WTC11 (cell line): Measurements from ENCODE around the gene PRAF2. TPM values are rescaled to one million over a fixed set of nuclear protein-coding genes. Genes with fewer than 3 reads are reported as not detected.

Experiments
- ATAC-seq: fragments of 200-7000 bp; cut with Tn5 transposase; 2 replicates; pipeline ENCODE4 v1.10.0; 2021; ENCODE audit warnings: mild to moderate bottlenecking, moderate library complexity
- CTCF ChIA-PET: fragments of 300-600 bp; sonication (Branson Sonifier 250); formaldehyde crosslinking; loops from one replicate; lab custom pipeline; 2021; ENCODE audit warnings: antibody characterized with exemption; lab: Charles Lee
- POLR2A ChIA-PET: fragments of 350-600 bp; sonication (Branson Sonifier 250); formaldehyde crosslinking; loops from one replicate; lab custom pipeline; 2021; ENCODE audit warnings: antibody characterized with exemption; lab: Charles Lee
- DNase-seq: peaks from one replicate; pipeline ENCODE4 v3.0.0; 2021; ENCODE audit warnings: low spot score
- H3K27ac Mint-ChIP-seq: 2 replicates; pipeline ENCODE4 v1.8.0; 2021; ENCODE audit warnings: mixed read lengths
- H3K27me3 Mint-ChIP-seq: 2 replicates; pipeline ENCODE4 v1.8.0; 2021; ENCODE audit warnings: low read depth, mild to moderate bottlenecking, moderate library complexity, mixed read lengths
- H3K36me3 Mint-ChIP-seq: 2 replicates; pipeline ENCODE4 v1.8.0; 2021; ENCODE audit warnings: mixed read lengths
- H3K4me1 Mint-ChIP-seq: 2 replicates; pipeline ENCODE4 v1.8.0; 2022; ENCODE audit warnings: mixed read lengths
- H3K4me3 Mint-ChIP-seq: 2 replicates; pipeline ENCODE4 v1.8.0; 2021; ENCODE audit warnings: mild to moderate bottlenecking, moderate library complexity, mixed read lengths
- H3K9me3 Mint-ChIP-seq: 2 replicates; pipeline ENCODE4 v1.8.0; 2021; ENCODE audit warnings: mixed read lengths
- ATF1 ChIP-seq: sonication (generic); formaldehyde crosslinking; IDR thresholded peaks from 2 replicates; pipeline ENCODE4 v1.8.1; 2023; ENCODE audit warnings: mild to moderate bottlenecking, moderate library complexity, missing genetic modification reagents
- ATF2 ChIP-seq: sonication (generic); formaldehyde crosslinking; IDR thresholded peaks from 2 replicates; pipeline ENCODE4 v1.8.1; 2022; ENCODE audit warnings: low read depth, missing genetic modification reagents, borderline replicate concordance
- CBFB ChIP-seq: sonication (generic); formaldehyde crosslinking; IDR thresholded peaks from 2 replicates; pipeline ENCODE4 v1.8.1; 2022; ENCODE audit warnings: mild to moderate bottlenecking, low read depth, missing genetic modification reagents
- FOXK1 ChIP-seq: sonication (generic); formaldehyde crosslinking; IDR thresholded peaks from 2 replicates; pipeline ENCODE4 v1.8.0; 2022; ENCODE audit warnings: mild to moderate bottlenecking, moderate library complexity, missing genetic modification reagents
- GABPB1 ChIP-seq: sonication (generic); formaldehyde crosslinking; IDR thresholded peaks from 2 replicates; pipeline ENCODE4 v1.8.1; 2023; ENCODE audit warnings: mild to moderate bottlenecking, missing genetic modification reagents
- HMGA2 ChIP-seq: fragments of 250-450 bp; sonication (Bioruptor Pico); IDR thresholded peaks from 2 replicates; pipeline ENCODE4 v1.4.0; 2021; ENCODE audit warnings: mild to moderate bottlenecking, moderate library complexity
- MAX ChIP-seq: sonication (generic); formaldehyde crosslinking; IDR thresholded peaks from 2 replicates; pipeline ENCODE4 v1.8.0; 2022; ENCODE audit warnings: mild to moderate bottlenecking, missing genetic modification reagents
- NFATC4 ChIP-seq: fragments of 250-450 bp; sonication (Bioruptor Pico); IDR thresholded peaks from 2 replicates; pipeline ENCODE4 v1.9.0; 2021; ENCODE audit warnings: mild to moderate bottlenecking
- NR2C2 ChIP-seq: sonication (generic); formaldehyde crosslinking; IDR thresholded peaks from 2 replicates; pipeline ENCODE4 v1.8.0; 2022; ENCODE audit warnings: mild to moderate bottlenecking, missing genetic modification reagents
- TEAD4 ChIP-seq: sonication (generic); formaldehyde crosslinking; IDR thresholded peaks from 2 replicates; pipeline ENCODE4 v1.8.0; 2022; ENCODE audit warnings: mild to moderate bottlenecking, missing genetic modification reagents
- USF1 ChIP-seq: sonication (generic); formaldehyde crosslinking; IDR thresholded peaks from 2 replicates; pipeline ENCODE4 v1.8.0; 2022; ENCODE audit warnings: mild to moderate bottlenecking, missing genetic modification reagents
- USF2 ChIP-seq: sonication (generic); formaldehyde crosslinking; IDR thresholded peaks from 2 replicates; pipeline ENCODE4 v1.8.1; 2023; ENCODE audit warnings: mild to moderate bottlenecking, missing genetic modification reagents, moderate library complexity
- ZNF263 ChIP-seq: sonication (generic); formaldehyde crosslinking; IDR thresholded peaks from 2 replicates; pipeline ENCODE4 v1.8.1; 2022; ENCODE audit warnings: low read depth, mild to moderate bottlenecking, moderate library complexity, missing genetic modification reagents
- total RNA-seq: library from RNA; stranded (reverse); gene quantifications from 3 replicates; pipeline ENCODE4 v1.2.3, GENCODE V29; 2021
- TF ChIP-seq, protein P1 (sequence below): sonication (generic); formaldehyde crosslinking; IDR thresholded peaks from 2 replicates; pipeline ENCODE4 v1.8.1; 2023; ENCODE audit warnings: mild to moderate bottlenecking, missing genetic modification reagents
- TF ChIP-seq, protein P2 (sequence below): sonication (generic); formaldehyde crosslinking; IDR thresholded peaks from 2 replicates; pipeline ENCODE4 v1.8.1; 2022; ENCODE audit warnings: mild to moderate bottlenecking, missing genetic modification reagents, moderate library complexity, borderline replicate concordance
- TF ChIP-seq, protein P3 (sequence below): fragments of 250-450 bp; sonication (Bioruptor Pico); IDR thresholded peaks from 2 replicates; pipeline ENCODE4 v1.9.0; 2021; ENCODE audit warnings: moderate library complexity, mild to moderate bottlenecking, inconsistent platforms, borderline replicate concordance
- TF ChIP-seq, protein P4 (sequence below): sonication (generic); formaldehyde crosslinking; IDR thresholded peaks from 2 replicates; pipeline ENCODE4 v1.8.1; 2023; ENCODE audit warnings: mild to moderate bottlenecking, moderate library complexity, missing genetic modification reagents

Gene PRAF2
- total RNA-seq, 1 experiment from 2014 or later, result 14.8 TPM

DNA sequence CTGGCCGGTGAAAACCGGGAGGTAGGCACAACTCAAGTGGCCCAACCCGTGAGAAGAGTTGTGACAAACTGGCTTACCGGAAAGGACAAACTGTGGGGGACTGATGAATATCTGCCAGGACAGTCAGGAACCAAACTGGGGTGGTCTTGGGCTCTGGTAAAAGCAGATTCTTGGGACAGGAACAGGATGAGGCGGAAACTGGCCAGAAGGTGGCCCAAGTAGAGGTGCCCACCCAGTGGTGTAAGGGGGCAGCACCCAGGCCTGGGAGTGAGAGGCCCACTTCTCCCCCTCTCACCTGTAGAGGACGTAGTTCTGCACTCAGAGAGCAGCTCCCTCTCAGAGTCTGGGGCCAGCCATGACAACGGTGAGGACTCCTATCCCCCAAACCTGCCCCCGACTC, 9.1 kb downstream of the PRAF2 start:
- TF ChIP-seq, protein P1, sequence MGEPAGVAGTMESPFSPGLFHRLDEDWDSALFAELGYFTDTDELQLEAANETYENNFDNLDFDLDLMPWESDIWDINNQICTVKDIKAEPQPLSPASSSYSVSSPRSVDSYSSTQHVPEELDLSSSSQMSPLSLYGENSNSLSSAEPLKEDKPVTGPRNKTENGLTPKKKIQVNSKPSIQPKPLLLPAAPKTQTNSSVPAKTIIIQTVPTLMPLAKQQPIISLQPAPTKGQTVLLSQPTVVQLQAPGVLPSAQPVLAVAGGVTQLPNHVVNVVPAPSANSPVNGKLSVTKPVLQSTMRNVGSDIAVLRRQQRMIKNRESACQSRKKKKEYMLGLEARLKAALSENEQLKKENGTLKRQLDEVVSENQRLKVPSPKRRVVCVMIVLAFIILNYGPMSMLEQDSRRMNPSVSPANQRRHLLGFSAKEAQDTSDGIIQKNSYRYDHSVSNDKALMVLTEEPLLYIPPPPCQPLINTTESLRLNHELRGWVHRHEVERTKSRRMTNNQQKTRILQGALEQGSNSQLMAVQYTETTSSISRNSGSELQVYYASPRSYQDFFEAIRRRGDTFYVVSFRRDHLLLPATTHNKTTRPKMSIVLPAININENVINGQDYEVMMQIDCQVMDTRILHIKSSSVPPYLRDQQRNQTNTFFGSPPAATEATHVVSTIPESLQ, result no peak
- TF ChIP-seq, protein P2, sequence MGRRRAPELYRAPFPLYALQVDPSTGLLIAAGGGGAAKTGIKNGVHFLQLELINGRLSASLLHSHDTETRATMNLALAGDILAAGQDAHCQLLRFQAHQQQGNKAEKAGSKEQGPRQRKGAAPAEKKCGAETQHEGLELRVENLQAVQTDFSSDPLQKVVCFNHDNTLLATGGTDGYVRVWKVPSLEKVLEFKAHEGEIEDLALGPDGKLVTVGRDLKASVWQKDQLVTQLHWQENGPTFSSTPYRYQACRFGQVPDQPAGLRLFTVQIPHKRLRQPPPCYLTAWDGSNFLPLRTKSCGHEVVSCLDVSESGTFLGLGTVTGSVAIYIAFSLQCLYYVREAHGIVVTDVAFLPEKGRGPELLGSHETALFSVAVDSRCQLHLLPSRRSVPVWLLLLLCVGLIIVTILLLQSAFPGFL, result no peak
- TF ChIP-seq NR2C2 (no peak), USF1 (CRISPR knock-in tag) (no peak), NFATC4 (CRISPR knock-in tag) (no peak), ATF1 (CRISPR knock-in tag) (no peak), ZNF263 (CRISPR knock-in tag) (no peak), GABPB1 (CRISPR knock-in tag) (no peak), TEAD4 (CRISPR knock-in tag) (no peak), USF2 (no peak), ATF2 (CRISPR knock-in tag) (no peak)
- TF ChIP-seq, protein P3, sequence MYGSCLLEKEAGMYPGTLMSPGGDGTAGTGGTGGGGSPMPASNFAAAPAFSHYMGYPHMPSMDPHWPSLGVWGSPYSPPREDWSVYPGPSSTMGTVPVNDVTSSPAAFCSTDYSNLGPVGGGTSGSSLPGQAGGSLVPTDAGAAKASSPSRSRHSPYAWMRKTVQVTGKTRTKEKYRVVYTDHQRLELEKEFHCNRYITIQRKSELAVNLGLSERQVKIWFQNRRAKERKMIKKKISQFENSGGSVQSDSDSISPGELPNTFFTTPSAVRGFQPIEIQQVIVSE (CRISPR knock-in tag), result no peak
- H3K4me3 Mint-ChIP-seq, result no peak overlapping the region
- H3K9me3 Mint-ChIP-seq, result no peaks in the 10 kb centered on the region
- no peaks in the 10 kb centered on the region for H3K27me3 Mint-ChIP-seq
- ATAC-seq, result no peak
- no peaks in the 10 kb centered on the region for H3K4me1 Mint-ChIP-seq
- DNase-seq, result no peak
- ChIA-PET POLR2A (no interaction called here), CTCF (interaction anchor here (1.2 kb wide), 1 partner anchor 42 kb away, joined by 3 read pairs; no protein-coding TSS in a partner anchor)
- peaks cover 2% of the 10 kb centered on the region; the same call in 1 of the 2 replicates for H3K36me3 Mint-ChIP-seq
- H3K27ac Mint-ChIP-seq, result no peak overlapping the region

GRCh38 chrX:49064303-49064702, 9.5 kb downstream of the PRAF2 start:
- ChIA-PET POLR2A (no interaction called here), CTCF (no interaction called here)
- no peaks in the 10 kb centered on the region for H3K4me1 Mint-ChIP-seq
- TF ChIP-seq FOXK1 (CRISPR knock-in tag) (no peak), HMGA2 (CRISPR knock-in tag) (no peak), MAX (CRISPR knock-in tag) (no peak), TEAD4 (CRISPR knock-in tag) (no peak), CBFB (no peak)
- TF ChIP-seq, protein P4, sequence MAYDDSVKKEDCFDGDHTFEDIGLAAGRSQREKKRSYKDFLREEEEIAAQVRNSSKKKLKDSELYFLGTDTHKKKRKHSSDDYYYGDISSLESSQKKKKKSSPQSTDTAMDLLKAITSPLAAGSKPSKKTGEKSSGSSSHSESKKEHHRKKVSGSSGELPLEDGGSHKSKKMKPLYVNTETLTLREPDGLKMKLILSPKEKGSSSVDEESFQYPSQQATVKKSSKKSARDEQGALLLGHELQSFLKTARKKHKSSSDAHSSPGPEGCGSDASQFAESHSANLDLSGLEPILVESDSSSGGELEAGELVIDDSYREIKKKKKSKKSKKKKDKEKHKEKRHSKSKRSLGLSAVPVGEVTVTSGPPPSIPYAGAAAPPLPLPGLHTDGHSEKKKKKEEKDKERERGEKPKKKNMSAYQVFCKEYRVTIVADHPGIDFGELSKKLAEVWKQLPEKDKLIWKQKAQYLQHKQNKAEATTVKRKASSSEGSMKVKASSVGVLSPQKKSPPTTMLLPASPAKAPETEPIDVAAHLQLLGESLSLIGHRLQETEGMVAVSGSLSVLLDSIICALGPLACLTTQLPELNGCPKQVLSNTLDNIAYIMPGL (CRISPR knock-in tag), result no peak
- H3K9me3 Mint-ChIP-seq, result no peaks in the 10 kb centered on the region
- ATAC-seq (no peak), DNase-seq (no peak)
- peaks cover 2% of the 10 kb centered on the region; the same call in 1 of the 2 replicates for H3K36me3 Mint-ChIP-seq
- no peaks in the 10 kb centered on the region for H3K27me3 Mint-ChIP-seq
- no peak overlapping the region for H3K27ac Mint-ChIP-seq
- H3K4me3 Mint-ChIP-seq, result no peak overlapping the region
